ENCODE results near the gene RBP5.

Gene RBP5

GRCh38 chr12:7101047-7101693 lies 27.5 kb downstream of the RBP5 start:
- DNase-seq: no peak

- no peak for DNase-seq
Observed at GRCh38 chr12:7100239-7100638, 28.4 kb downstream of the RBP5 start.

- DNase-seq: peak; percentile 27 to 53
Observed at GRCh38 chr12:7099290-7099996, 29.2 kb downstream of the RBP5 start.

GRCh38 chr12:7096979-7097378 lies 31.7 kb downstream of the RBP5 start:
- no peak for DNase-seq

GRCh38 chr12:7096006-7096932 lies 32.4 kb downstream of the RBP5 start:
- no peak for DNase-seq

GRCh38 chr12:7093892-7094291 lies 34.8 kb downstream of the RBP5 start:
- DNase-seq: no peak

- peak in 1 of 2 donors; percentile 44 for DNase-seq
Observed at GRCh38 chr12:7093486-7093885, 35.2 kb downstream of the RBP5 start.

- no peak for DNase-seq
Observed at GRCh38 chr12:7092986-7093460, 35.7 kb downstream of the RBP5 start.

- DNase-seq: peak; percentile 53
Observed at GRCh38 chr12:7092229-7092985, 36.3 kb downstream of the RBP5 start, which contains the start of gene C1R. C1R (minus strand) TSS chr12:7092445; CDS start chr12:7092388, 57 bp downstream.

GRCh38 chr12:7091660-7092228 lies 36.9 kb downstream of the RBP5 start:
- DNase-seq: no peak

- no peak for DNase-seq
Observed at GRCh38 chr12:7091171-7091570, 37.5 kb downstream of the RBP5 start.

- DNase-seq: no peak
Observed at GRCh38 chr12:7090222-7090998, 38.3 kb downstream of the RBP5 start.

- DNase-seq: no peak
Observed at GRCh38 chr12:7089196-7089871, 39.4 kb downstream of the RBP5 start.

GRCh38 chr12:7083125-7083524 lies 45.6 kb downstream of the RBP5 start:
- DNase-seq: no peak

GRCh38 chr12:7081037-7081436 lies 47.7 kb downstream of the RBP5 start:
- no peak for DNase-seq

GRCh38 chr12:7079826-7080125 lies 48.9 kb downstream of the RBP5 start:
- no peak for DNase-seq

- DNase-seq: no peak
Observed at GRCh38 chr12:7078163-7078562, 50.5 kb downstream of the RBP5 start.

GRCh38 chr12:7076493-7076892 lies 52.2 kb downstream of the RBP5 start:
- DNase-seq: no peak

- DNase-seq: peak in 1 of 2 donors; percentile 10
Observed at GRCh38 chr12:7075939-7076338, 52.8 kb downstream of the RBP5 start.

- no peak for DNase-seq
Observed at GRCh38 chr12:7075518-7075917, 53.2 kb downstream of the RBP5 start.

- no peak for DNase-seq
Observed at GRCh38 chr12:7073946-7074345, 54.7 kb downstream of the RBP5 start.

All from inflammatory macrophage (primary cell).